Activated CD4-positive, alpha-beta T cell treated with anti-CD3 and anti-CD28 coated beads for 4 hours (primary cell): ENCODE data around the gene IGF1.

ENCODE experiments used
- DNase-seq, 2 donors: peaks; one replicate each; pipeline ENCODE4 v3.0.0-alpha.2; 2020

The IGF1 gene

GRCh38 chr12:102425109-102426039, 55.0 kb downstream of the IGF1 start:
- no peak for DNase-seq

GRCh38 chr12:102423462-102423861, 56.9 kb downstream of the IGF1 start:
- no peak for DNase-seq

- no peak for DNase-seq
These were observed 58.4 kb downstream of the IGF1 start for GRCh38 chr12:102421802-102422583.

- no peak for DNase-seq
These were observed 61.1 kb downstream of the IGF1 start for GRCh38 chr12:102419094-102419764.

GRCh38 chr12:102417055-102417454, 63.3 kb downstream of the IGF1 start:
- DNase-seq, result no peak

GRCh38 chr12:102415515-102415914, 64.8 kb downstream of the IGF1 start:
- no peak for DNase-seq

- no peak for DNase-seq
These were observed 67.0 kb downstream of the IGF1 start for GRCh38 chr12:102413396-102413795.

GRCh38 chr12:102410511-102410910, 69.9 kb downstream of the IGF1 start:
- DNase-seq, result no peak

- DNase-seq, result no peak
These were observed 71.7 kb downstream of the IGF1 start for GRCh38 chr12:102408487-102409297.

GRCh38 chr12:102407776-102408486, 72.4 kb downstream of the IGF1 start:
- DNase-seq, result no peak

GRCh38 chr12:102406033-102406584, 74.3 kb downstream of the IGF1 start:
- DNase-seq, result no peak

- no peak for DNase-seq
These were observed 79.3 kb downstream of the IGF1 start for GRCh38 chr12:102401087-102401486.

GRCh38 chr12:102399653-102400052, 80.7 kb downstream of the IGF1 start:
- DNase-seq, result no peak

- no peak for DNase-seq
These were observed 84.1 kb downstream of the IGF1 start for GRCh38 chr12:102396276-102396675.

GRCh38 chr12:102394200-102394599, 86.2 kb downstream of the IGF1 start:
- DNase-seq, result no peak

- DNase-seq, result no peak
These were observed 90.3 kb downstream of the IGF1 start for GRCh38 chr12:102390068-102390467.

- DNase-seq, result no peak
These were observed 91.9 kb downstream of the IGF1 start for GRCh38 chr12:102388469-102388868.

GRCh38 chr12:102385343-102385742, 95.0 kb downstream of the IGF1 start:
- DNase-seq, result no peak

GRCh38 chr12:102379346-102380162, 100.8 kb downstream of the IGF1 start:
- DNase-seq, result no peak

- no peak for DNase-seq
These were observed 103.6 kb downstream of the IGF1 start for GRCh38 chr12:102376781-102377180.
